ENCODE results near the gene ACADSB. TPM values are rescaled to one million over a fixed set of nuclear protein-coding genes. Genes with fewer than 3 reads are reported as not detected.

ACADSB gene
- total RNA-seq, 4 donors from 2014 or later, result 8.8 to 20.5 (median 18.1) TPM

- DNase-seq (ENCODE audit: low spot score in 2 of 2), result no peak
- 91 to 96% methylated on average over 4 of the region's 4 CpGs for WGBS, 2 donors
- H3K4me3 ChIP-seq (ENCODE audit: low read depth, poor library complexity, severe bottlenecking), result no peak overlapping the region
- intact Hi-C loops (cut with DNase I; ENCODE audit: low total_unique reads), result no loop called here
- TF ChIP-seq POLR2A (IDR thresholded peaks at IDR 0.05) (no peak), CTCF (IDR thresholded peaks at IDR 0.05) (no peak)
Observed at GRCh38 chr10:123016228-123016627, 7.4 kb downstream of the ACADSB start.

GRCh38 chr10:123017421-123018165 is 8.8 kb downstream of the ACADSB start:
- DNase-seq (ENCODE audit: low spot score in 2 of 2), result peak in 1 of 2 donors; percentile 54
- intact Hi-C loops (cut with DNase I; ENCODE audit: low total_unique reads), result no loop called here
- 52 to 65% methylated on average over 9 of the region's 9 CpGs for WGBS, 2 donors
- no peak for TF ChIP-seq CTCF (IDR thresholded peaks at IDR 0.05)
- no peak for TF ChIP-seq POLR2A (IDR thresholded peaks at IDR 0.05)
- H3K4me3 ChIP-seq (ENCODE audit: low read depth, poor library complexity, severe bottlenecking), result no peak overlapping the region

GRCh38 chr10:123018531-123018930 is 9.7 kb downstream of the ACADSB start:
- no peak for DNase-seq (ENCODE audit: low spot score in 2 of 2)
- intact Hi-C loops (cut with DNase I; ENCODE audit: low total_unique reads), result no loop called here
- WGBS, 2 donors, result 90 to 91% methylated on average over 7 of the region's 7 CpGs
- no peak for TF ChIP-seq CTCF (IDR thresholded peaks at IDR 0.05)
- TF ChIP-seq POLR2A (IDR thresholded peaks at IDR 0.05), result no peak
- H3K4me3 ChIP-seq (ENCODE audit: low read depth, poor library complexity, severe bottlenecking), result no peak overlapping the region

- intact Hi-C loops (cut with DNase I; ENCODE audit: low total_unique reads), result no loop called here
- WGBS, 2 donors, result 43 to 72% methylated on average over 3 of the region's 3 CpGs
- no peak for DNase-seq (ENCODE audit: low spot score in 2 of 2)
- TF ChIP-seq CTCF (IDR thresholded peaks at IDR 0.05) (no peak), POLR2A (IDR thresholded peaks at IDR 0.05) (no peak)
- H3K4me3 ChIP-seq (ENCODE audit: low read depth, poor library complexity, severe bottlenecking), result no peak overlapping the region
Observed at GRCh38 chr10:123019264-123019663, 10.5 kb downstream of the ACADSB start.

- intact Hi-C loops (cut with DNase I; ENCODE audit: low total_unique reads), result no loop called here
- WGBS, 2 donors, result 57 to 75% methylated on average over 1 of the region's 1 CpG
- DNase-seq (ENCODE audit: low spot score in 2 of 2), result no peak
- H3K4me3 ChIP-seq (ENCODE audit: low read depth, poor library complexity, severe bottlenecking), result no peak overlapping the region
- TF ChIP-seq CTCF (IDR thresholded peaks at IDR 0.05) (no peak), POLR2A (IDR thresholded peaks at IDR 0.05) (no peak)
Observed at GRCh38 chr10:123019941-123020703, 11.3 kb downstream of the ACADSB start.
